Raji (cell line): ENCODE results near the gene HSPA12A.

ENCODE experiments used
- POLR2A ChIP-seq: IDR thresholded peaks from 2 replicates; pipeline ENCODE4 v1.6.1; 2011; ENCODE audit warnings: low read depth, low read length, control low read depth; ENCODE audit not compliant: insufficient read depth

Gene HSPA12A

DNA sequence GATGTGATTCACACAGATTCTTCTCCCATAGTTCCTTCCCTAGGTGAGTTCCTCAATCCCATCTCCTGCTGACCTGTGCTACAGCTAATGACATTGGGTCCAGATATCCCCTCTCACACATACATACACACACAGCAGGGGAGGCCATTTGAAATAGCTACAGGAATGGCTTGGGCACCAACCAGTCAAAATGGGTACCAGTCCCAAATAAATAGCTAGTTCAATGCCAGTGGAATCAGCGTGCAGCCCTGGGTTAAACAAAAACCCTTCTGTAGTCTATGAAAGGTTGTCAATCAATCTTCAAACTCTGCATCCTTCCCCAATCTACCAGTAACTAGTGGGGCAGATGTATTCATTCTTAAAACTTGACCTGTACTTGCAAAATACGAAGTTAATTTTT is 112.3 kb downstream of the HSPA12A start:
- no peak for TF ChIP-seq POLR2A

DNA sequence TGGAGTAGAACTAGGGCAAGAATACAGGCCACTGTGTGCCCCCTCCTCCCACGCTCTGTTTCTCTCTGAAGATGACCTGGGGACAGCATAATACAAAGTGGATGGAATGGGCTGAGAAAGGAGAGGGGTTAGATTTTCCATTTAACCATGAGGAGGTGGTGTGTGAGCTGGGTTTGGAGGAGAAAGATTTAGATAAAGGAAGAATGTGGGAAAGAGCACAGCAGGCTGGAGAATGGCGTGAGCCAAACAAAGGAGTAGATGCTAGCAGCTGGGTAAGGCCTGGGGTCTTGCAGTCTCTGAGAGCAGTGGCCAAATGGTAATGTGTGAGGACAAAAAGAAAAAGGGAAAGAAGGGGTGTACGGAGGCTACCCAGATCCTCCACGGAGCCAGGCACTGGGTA is 113.0 kb downstream of the HSPA12A start:
- no peak for TF ChIP-seq POLR2A

DNA sequence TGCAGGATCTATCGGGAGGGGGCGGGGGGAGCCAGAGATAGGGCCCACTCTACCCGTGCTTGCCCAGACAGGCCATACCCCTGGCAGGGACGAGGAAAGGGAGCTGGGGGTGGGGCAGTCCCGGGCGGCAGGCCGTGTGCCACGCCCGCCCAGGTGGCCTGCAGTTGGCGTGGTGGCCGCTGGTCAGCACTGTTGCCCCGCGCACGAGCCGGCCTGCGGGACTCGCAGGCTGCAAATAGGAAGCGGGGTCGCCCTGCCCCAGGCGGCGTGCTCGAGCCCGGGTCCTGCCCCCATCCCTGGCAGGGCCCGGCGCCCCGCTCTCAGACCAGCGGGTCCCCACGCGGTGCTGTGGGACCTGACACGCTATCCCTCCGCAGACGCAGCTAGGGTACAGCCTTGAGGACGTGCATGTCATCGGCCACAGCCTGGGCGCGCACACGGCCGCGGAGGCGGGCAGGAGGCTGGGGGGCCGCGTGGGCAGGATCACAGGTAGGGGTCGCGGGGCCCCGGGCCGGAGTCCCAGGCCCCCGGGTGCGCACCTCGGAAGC is 114.9 kb downstream of the HSPA12A start:
- TF ChIP-seq POLR2A: no peak

DNA sequence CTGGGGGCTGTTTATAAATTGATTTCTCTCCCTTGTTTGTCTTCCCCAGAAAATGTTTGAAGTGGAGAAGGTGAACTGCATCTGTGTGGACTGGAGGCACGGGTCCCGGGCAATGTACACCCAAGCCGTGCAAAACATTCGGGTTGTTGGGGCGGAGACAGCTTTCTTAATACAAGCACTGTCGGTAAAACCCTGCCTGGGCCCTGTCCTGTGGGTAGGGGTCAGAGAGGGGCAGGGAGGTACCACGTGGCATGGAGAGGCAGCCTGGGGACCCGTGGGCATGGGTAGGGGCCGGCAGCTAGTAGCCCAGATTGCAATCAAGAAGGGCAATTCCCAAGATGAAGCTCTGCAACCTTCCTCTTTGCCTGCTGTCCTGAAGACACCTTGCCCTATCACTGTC is 115.6 kb downstream of the HSPA12A start:
- no peak for TF ChIP-seq POLR2A

DNA sequence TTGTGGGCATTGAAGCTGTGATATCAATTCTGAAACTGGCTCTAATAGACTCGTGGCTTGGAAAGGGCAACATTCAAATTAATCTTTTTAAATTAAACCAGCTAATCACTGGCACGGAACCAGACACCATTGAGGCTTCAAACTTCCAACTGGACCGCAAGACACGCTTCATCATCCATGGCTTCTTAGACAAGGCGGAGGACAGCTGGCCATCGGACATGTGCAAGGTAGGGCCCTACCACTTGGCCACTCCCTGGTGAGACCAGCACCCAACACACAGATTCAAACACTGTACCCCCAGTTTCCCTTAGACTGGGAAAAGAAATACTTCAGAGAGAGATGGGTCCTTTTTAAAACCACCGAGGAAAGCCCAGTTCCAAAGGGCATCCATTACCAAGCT is 116.5 kb downstream of the HSPA12A start:
- no peak for TF ChIP-seq POLR2A

DNA sequence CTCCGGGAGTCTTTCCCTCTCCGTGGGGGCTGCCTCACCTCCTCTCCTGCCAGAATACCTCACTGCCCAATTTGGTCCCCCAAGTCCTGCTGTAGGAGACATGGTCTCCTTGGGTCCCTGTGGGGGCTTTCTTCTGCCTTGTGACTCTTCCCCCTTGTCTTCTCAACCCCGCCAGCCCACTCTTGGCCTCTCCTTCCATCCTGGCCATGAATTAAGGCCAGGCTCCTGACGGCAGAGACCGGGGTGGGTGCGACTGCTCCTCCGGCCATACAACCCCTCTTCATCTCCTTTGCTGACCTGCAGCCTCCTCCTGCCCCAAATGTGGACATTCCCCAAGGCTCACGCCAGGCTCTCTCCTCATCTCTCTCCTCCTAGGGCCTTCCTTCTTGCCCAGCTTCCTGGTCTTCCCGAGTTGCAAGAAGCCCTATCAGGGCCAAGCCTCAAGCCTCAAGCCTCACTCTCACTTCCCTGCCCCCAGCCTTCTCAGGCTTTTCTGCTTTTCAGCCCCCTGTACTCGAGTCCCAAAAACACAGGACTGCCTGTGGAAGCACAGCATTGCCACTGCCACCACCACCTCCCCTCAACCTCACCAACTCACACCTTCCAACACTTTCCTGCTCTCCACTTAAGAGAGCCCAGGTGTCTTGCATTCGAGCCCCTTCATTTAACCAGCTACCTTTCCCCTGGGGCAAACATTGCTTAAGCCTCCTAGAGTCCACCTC is 120.3 kb downstream of the HSPA12A start:
- TF ChIP-seq POLR2A: no peak

DNA sequence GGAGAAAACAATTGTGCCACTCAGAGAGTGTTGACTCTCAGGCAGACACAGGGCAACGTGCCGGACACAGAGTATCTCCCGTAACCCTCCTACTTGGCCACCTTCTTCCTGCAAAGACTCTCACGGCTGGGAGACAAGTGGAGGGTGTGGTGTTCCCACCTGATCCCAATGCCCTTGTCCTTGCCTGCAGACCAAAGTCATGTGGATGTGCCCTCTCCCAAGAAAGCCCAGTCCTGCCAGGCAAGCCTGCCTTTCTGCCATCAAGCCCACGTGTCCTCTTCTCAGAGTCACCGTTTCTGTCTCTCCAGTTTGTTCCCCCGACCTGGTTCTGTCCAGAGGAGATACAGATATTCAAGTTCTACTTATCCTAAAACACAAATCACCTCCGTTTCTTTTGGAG is 120.9 kb downstream of the HSPA12A start:
- TF ChIP-seq POLR2A: no peak
